Fibroblast of mammary gland (primary cell): Measurements from ENCODE around the gene NPM3.

ENCODE experiments used
- DNase-seq: peaks from one replicate; pipeline ENCODE4 v3.0.0-alpha.2; 2010; ENCODE audit warnings: low read depth
- H3K4me3 ChIP-seq: 2 replicates; pipeline ENCODE4 v1.5.1; 2011; ENCODE audit warnings: low read depth, mild to moderate bottlenecking, low read length, moderate library complexity; ENCODE audit not compliant: control insufficient read depth
- TF ChIP-seq, protein P1 (sequence below): conservative IDR thresholded peaks from 2 replicates; pipeline ENCODE4 v1.5.1; 2011; ENCODE audit warnings: low read depth, low read length, inconsistent platforms; ENCODE audit not compliant: control insufficient read depth, insufficient read depth

The NPM3 gene

DNA sequence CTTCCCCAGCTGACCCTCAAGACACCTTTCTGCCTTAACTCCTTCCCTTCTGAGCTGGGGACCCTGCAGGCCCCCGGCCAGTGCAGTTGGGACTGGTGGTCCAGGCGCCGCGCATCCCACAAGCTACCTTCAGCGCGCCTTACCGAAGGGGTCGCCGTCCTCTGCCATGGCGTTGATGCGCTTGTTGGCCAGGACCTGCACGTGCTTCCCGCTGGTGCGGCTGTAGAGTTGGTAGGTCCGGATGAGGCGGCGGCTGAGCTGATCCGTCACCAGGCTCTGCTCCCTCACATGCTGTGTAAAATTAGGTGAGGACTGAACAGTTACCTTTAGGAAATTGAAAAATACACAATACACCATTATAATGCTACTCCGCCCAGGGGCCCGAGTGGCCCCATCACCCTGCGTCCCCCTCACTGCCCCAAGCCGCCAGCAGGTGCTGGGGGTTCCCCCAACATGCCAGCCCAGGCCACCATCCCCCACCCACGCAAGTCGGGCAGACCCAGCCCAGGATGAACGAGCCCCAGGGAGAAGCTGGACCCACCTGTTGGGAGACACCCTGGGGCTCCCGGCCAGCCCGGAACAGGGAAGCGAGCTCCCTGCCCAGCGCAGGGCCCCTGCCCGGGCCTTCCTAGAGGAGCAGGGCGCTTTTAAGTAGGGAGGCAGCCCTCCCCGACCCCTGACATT, 8.5 kb downstream of the NPM3 start:
- DNase-seq: no peak
- H3K4me3 ChIP-seq: no peak overlapping the region
- TF ChIP-seq, protein P1, sequence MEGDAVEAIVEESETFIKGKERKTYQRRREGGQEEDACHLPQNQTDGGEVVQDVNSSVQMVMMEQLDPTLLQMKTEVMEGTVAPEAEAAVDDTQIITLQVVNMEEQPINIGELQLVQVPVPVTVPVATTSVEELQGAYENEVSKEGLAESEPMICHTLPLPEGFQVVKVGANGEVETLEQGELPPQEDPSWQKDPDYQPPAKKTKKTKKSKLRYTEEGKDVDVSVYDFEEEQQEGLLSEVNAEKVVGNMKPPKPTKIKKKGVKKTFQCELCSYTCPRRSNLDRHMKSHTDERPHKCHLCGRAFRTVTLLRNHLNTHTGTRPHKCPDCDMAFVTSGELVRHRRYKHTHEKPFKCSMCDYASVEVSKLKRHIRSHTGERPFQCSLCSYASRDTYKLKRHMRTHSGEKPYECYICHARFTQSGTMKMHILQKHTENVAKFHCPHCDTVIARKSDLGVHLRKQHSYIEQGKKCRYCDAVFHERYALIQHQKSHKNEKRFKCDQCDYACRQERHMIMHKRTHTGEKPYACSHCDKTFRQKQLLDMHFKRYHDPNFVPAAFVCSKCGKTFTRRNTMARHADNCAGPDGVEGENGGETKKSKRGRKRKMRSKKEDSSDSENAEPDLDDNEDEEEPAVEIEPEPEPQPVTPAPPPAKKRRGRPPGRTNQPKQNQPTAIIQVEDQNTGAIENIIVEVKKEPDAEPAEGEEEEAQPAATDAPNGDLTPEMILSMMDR: no peak

DNA sequence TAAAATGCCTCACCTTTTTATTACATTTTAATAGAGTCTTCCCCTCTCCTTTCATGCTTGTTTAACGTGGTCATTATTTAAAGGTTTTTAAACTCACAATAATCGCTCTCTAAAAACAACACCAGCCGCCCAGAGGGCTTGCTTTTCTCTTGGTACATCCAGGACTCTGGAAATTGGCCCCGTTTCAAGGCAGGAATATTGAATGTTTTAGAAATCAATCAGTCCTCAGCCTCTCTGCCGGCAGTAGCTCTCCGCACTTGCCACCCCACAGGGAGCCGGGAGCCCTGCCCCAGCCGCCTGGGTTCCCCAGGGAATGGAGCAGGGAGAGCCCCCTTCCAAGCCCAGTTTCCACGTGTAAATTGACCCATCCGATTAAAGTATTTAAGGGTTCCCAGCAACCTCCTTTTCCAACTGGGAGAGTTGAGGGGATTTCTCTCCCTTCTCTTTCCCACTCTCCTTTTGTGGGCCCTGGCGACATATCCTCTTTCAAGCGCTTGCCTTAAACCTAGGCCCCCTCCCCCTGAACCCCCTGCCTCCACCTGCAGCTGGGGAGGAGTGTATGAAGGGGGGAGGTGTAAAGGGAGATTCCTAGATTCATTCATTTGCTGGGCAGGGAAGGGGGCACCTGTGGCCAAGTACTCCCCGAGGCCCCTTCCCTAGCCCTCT, 9.2 kb downstream of the NPM3 start:
- no peak overlapping the region for H3K4me3 ChIP-seq
- DNase-seq: no peak
- TF ChIP-seq, protein P1: no peak

DNA sequence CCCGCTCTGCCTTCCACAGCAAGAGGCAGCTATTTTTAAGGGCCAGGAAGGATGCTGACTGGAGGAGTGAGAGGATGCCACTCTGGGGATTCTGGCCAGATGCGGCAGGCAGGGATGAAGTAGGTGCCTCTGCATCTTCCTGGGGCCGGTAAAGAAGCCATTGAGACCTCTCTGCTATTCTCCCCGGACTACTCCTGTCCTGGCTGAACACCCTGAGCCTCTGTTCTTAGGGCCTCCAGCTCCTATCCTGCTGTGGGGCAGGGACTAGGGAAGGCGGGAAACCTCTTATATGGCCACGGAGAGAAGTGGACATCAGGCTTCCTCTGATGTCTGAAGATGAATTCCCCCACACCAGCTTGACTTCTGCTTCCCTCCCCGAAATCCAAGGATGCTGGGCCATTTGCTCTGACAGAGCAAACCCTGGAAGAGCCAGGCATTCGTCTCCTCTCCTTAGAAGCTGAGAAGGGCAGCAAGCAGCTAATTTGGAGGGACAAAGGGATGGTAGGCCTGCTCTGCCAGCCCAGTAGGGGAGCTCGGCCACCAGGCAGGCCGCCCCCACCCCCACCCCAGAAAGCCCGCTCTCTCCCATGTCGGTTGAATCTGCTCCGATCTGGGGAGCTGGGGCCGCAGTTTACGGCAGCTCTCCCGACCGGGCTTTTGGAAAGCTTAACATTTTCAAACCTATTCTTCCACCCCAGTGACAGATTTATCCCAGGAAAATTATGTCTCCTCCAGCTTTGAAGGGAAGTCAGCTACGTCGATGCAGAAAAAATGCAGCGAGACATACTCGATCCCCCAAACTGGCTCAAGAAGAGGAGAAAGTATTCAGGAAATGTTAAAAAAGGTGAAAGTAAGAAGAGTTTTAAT, 10.1 kb downstream of the NPM3 start:
- H3K4me3 ChIP-seq: no peak overlapping the region
- TF ChIP-seq, protein P1: no peak
- DNase-seq: no peak

DNA sequence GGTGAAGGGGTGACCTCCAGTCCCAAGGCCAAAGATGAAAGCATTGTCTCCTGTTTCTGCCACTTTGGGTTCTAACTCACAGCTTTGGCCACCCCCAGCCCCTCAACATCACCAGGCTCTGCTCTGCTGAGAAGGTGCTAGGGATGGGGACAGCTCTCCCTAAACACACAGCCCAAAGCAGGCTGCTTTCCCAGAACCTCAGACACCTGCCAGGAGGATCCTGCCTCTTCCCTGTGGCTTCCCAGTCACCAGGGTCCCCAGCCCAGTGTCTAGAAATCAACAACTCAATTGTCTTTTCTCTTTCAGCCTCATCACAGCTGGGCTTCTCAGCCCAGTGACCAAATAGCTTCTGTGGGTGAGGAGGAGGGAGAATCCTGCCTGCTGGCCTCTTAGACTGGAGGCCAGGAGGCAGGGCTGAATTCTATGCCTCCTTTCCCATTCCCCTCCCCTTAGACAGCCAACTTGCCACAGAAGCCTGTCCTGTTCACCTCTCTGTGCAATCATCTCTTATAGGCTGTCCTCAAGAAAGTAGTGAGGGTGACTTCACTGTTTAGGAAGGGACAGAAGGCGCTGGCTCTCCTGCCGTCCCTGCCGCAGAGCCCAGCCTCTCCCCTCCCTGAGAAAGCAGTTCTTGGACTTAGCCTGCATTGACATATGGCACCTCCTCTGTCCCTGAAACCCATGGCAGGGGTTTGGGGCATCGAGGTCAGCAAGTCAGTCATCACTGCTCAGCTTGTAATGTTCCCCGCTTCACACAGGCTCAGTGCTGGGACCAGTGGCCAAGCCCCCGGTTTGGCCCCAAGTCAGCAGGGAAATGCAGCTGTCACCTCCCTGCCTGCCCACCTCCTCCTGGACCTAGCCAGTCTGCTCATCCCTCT, 11.0 kb downstream of the NPM3 start:
- no peak overlapping the region for H3K4me3 ChIP-seq
- TF ChIP-seq, protein P1: no peak
- no peak for DNase-seq

DNA sequence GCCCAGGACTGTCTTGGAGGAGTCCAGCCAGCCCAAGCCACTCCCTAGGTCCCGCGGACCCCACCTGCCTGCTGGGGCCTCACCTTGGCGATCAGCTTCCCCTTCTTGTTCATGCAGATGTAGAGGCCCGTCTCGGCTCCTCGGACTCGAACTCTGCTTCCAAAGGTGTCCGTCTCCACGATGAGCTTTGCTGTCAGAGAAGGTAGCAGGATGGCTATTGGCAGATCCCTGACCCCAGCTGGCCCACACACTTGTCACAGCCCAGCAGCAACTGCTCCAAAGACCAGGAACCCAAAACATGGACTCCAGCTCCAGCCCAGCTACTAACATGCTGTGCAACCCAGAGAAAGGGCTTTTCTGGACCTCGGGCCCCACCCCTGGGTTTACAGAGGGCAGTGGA, 11.9 kb downstream of the NPM3 start:
- TF ChIP-seq, protein P1: no peak
- DNase-seq: no peak
- no peak overlapping the region for H3K4me3 ChIP-seq
